Endothelial cell (in vitro differentiated cells): ENCODE measurements around the gene PET100. TPM values are rescaled to one million over a fixed set of nuclear protein-coding genes. Genes with fewer than 3 reads are reported as not detected.
A peak's percentile ranks its signal among the peaks of the same experiment; 100 is the strongest.

ENCODE experiments used
- DNase-seq: peaks from one replicate; pipeline ENCODE4 v3.0.0; 2021; ENCODE audit warnings: low spot score
- H3K27ac Mint-ChIP-seq: one replicate; pipeline ENCODE4 v1.8.0; 2021; ENCODE audit warnings: mixed read lengths, inconsistent platforms; ENCODE audit not compliant: unreplicated experiment
- H3K27me3 Mint-ChIP-seq: one replicate; pipeline ENCODE4 v1.8.0; 2021; ENCODE audit warnings: mild to moderate bottlenecking, moderate library complexity, mixed read lengths, inconsistent platforms; ENCODE audit not compliant: unreplicated experiment
- H3K36me3 Mint-ChIP-seq: one replicate; pipeline ENCODE4 v1.8.0; 2021; ENCODE audit warnings: mild to moderate bottlenecking, low read depth, mixed read lengths, inconsistent platforms; ENCODE audit not compliant: unreplicated experiment
- H3K4me1 Mint-ChIP-seq: one replicate; pipeline ENCODE4 v1.8.0; 2021; ENCODE audit warnings: mild to moderate bottlenecking, mixed read lengths, inconsistent platforms; ENCODE audit not compliant: unreplicated experiment
- H3K4me3 Mint-ChIP-seq: one replicate; pipeline ENCODE4 v1.8.0; 2021; ENCODE audit warnings: mild to moderate bottlenecking, mixed read lengths, inconsistent platforms; ENCODE audit not compliant: unreplicated experiment
- H3K9me3 Mint-ChIP-seq: one replicate; pipeline ENCODE4 v1.8.0; 2021; ENCODE audit warnings: mixed read lengths, inconsistent platforms; ENCODE audit not compliant: unreplicated experiment
- microRNA-seq: library from miRNA; unstranded; fragments of <30 nt; microRNA quantifications from one replicate; pipeline ENCODE4, GENCODE V29; 2020; ENCODE audit not compliant: unreplicated experiment
- total RNA-seq: library from RNA; stranded (reverse); fragmentation: NEBNext Ultra II Directional; extraction: Animal tissue kit (Norgen Biotek cat#: 25700); gene quantifications from one replicate; pipeline ENCODE4 v1.2.1, GENCODE V29; 2021; ENCODE audit not compliant: unreplicated experiment
- TF ChIP-seq, protein P1 (sequence below): fragments of 200-600 bp; sonication (generic); IDR thresholded peaks from one replicate; pipeline ENCODE4 v1.5.0; 2021; ENCODE audit warnings: antibody characterized with exemption; ENCODE audit not compliant: unreplicated experiment

PET100 gene
- total RNA-seq, 1 donor from 2014 or later = 122 TPM

DNA sequence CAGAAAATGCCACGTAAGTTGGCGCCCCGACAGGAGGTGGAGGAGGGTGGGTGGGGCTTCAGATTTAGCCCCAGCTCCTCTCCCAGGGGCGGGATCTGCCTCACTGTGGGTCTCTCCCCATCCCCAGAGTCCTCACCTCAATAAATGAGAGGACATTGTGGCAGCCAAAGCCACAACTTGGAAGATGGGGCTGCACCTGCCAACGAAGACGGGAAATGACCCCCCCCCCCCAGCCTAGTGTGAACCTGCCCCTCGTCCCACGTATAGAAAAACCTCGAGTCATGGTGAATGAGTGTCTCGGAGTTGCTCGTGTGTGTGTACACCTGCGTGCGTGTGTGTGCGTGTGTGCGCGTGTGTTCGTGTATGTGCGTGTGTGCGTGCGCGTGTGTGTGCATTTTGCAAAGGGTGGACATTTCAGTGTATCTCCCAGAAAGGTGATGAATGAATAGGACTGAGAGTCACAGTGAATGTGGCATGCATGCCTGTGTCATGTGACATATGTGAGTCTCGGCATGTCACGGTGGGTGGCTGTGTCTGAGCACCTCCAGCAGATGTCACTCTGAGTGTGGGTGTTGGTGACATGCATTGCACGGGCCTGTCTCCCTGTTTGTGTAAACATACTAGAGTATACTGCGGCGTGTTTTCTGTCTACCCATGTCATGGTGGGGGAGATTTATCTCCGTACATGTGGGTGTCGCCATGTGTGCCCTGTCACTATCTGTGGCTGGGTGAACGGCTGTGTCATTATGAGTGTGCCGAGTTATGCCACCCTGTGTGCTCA is 49.6 kb downstream of the PET100 start:
- TF ChIP-seq, protein P1, sequence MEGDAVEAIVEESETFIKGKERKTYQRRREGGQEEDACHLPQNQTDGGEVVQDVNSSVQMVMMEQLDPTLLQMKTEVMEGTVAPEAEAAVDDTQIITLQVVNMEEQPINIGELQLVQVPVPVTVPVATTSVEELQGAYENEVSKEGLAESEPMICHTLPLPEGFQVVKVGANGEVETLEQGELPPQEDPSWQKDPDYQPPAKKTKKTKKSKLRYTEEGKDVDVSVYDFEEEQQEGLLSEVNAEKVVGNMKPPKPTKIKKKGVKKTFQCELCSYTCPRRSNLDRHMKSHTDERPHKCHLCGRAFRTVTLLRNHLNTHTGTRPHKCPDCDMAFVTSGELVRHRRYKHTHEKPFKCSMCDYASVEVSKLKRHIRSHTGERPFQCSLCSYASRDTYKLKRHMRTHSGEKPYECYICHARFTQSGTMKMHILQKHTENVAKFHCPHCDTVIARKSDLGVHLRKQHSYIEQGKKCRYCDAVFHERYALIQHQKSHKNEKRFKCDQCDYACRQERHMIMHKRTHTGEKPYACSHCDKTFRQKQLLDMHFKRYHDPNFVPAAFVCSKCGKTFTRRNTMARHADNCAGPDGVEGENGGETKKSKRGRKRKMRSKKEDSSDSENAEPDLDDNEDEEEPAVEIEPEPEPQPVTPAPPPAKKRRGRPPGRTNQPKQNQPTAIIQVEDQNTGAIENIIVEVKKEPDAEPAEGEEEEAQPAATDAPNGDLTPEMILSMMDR = no peak
- no peak for DNase-seq
- H3K9me3 Mint-ChIP-seq = peaks cover 4% of the 10 kb centered on the region
- no peaks in the 10 kb centered on the region for H3K4me1 Mint-ChIP-seq
- H3K36me3 Mint-ChIP-seq = peaks cover 9% of the 10 kb centered on the region
- no peak overlapping the region for H3K27ac Mint-ChIP-seq
- peaks cover 14% of the 10 kb centered on the region for H3K27me3 Mint-ChIP-seq
- peak overlapping the region; percentile 31 for H3K4me3 Mint-ChIP-seq

DNA sequence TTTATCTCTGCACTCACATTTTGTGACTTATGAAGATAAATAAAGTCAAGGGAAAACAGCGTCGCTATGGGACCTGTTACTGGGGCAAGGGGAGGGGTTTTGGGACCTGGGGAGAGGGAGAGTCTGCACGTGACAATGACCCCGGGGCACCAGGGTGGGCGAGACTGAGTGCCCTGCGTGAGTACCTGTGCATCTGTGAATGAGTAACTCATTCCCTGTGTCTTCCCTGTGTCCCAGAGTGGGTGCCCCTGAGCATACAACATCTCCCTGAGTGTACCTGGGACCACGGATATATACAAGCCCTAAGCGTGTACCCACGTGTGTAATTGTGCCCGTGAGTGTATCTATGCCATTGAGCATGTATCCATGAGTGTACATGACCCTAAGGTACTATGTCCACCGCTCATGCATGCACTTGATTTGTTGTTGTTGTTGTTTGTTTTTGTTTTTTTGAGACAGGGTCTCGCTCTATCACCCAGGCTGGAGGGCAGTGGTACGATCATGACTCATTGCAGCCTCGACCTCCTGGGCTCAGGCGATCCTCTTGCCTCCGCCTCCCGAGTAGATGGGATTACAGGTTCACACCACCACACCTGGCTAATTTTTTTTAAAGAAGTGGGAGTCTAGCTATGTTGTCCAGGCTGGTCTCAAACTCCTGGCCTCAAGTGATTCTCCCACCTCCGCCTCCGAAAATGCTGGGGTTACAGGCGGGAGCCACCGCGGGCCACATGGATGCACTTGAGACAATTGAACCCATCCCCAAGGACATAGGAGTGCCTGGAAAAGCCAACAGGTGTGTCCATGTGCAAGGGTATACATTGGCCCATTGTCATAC is 50.4 kb downstream of the PET100 start:
- Mint-ChIP-seq H3K27me3 (peaks cover 14% of the 10 kb centered on the region), H3K4me1 (no peaks in the 10 kb centered on the region), H3K9me3 (no peaks in the 10 kb centered on the region), H3K27ac (peak overlapping the region; percentile 50), H3K36me3 (peaks cover 9% of the 10 kb centered on the region), H3K4me3 (peak overlapping the region; percentile 80)
- TF ChIP-seq, protein P1 = no peak
- no peak for DNase-seq

GRCh38 chr19:7680606-7681339 is 51.2 kb downstream of the PET100 start, which contains the start of gene TRAPPC5:
Gene TRAPPC5, plus strand, starts transcription at chr19:7680833. Its CDS starts 1,421 bp downstream, at chr19:7682254.
- H3K4me1 Mint-ChIP-seq = no peaks in the 10 kb centered on the region
- peak within 1 kb of the TSS; percentile 91 for H3K4me3 Mint-ChIP-seq
- H3K36me3 Mint-ChIP-seq = peaks cover 12% of the 10 kb centered on the region
- H3K27ac Mint-ChIP-seq = peak within 1 kb of the TSS; percentile 50
- DNase-seq = peak; percentile 95
- no peaks in the 10 kb centered on the region for H3K9me3 Mint-ChIP-seq
- H3K27me3 Mint-ChIP-seq = peaks cover 14% of the 10 kb centered on the region
- TF ChIP-seq, protein P1 = peak; percentile 89

Small RNA genes lying within 50 kb of the gene (microRNA-seq; reads per million reads assigned to microRNA genes)
- gene MIR6792 = 1.8 reads per million, percentile 27 among the genes with 10 or more reads in this experiment

Other genes starting within 250 kb of the PET100 start
- gene PEX11G, start 140.8 kb upstream of the PET100 start, total RNA-seq = 3.8 TPM
- 87.4 TPM for gene ZNF358, start 113.7 kb upstream of the PET100 start, total RNA-seq
- gene MCOLN1, start 107.2 kb upstream of the PET100 start, total RNA-seq = 24.2 TPM
- 129 TPM for gene PNPLA6, start 94.1 kb upstream of the PET100 start, total RNA-seq
- 9.3 TPM for gene CAMSAP3, start 33.9 kb upstream of the PET100 start, total RNA-seq
- 46.1 TPM for gene XAB2, start 248 bp upstream of the PET100 start, total RNA-seq
- not detected for gene PCP2, start 3.9 kb downstream of the PET100 start, total RNA-seq
- gene STXBP2, start 7.3 kb downstream of the PET100 start, total RNA-seq = 42.2 TPM
- not detected for gene RETN, start 39.3 kb downstream of the PET100 start, total RNA-seq
- not detected for gene MCEMP1, start 47.3 kb downstream of the PET100 start, total RNA-seq
- gene TRAPPC5, start 51.0 kb downstream of the PET100 start, total RNA-seq = 82.0 TPM
- gene FCER2, start 72.3 kb downstream of the PET100 start, total RNA-seq = not detected
- gene CLEC4G, start 102.3 kb downstream of the PET100 start, total RNA-seq = not detected
- gene CD209, start 117.7 kb downstream of the PET100 start, total RNA-seq = not detected
- not detected for gene CLEC4M, start 133.4 kb downstream of the PET100 start, total RNA-seq
- gene EVI5L, start 200.4 kb downstream of the PET100 start, total RNA-seq = 20.4 TPM
- 0.23 TPM for gene PRR36, start 244.6 kb downstream of the PET100 start, total RNA-seq